DMS53 treated with DMSO at 0.1 percent for 48 hours (cell line): Measurements from ENCODE around the gene GRIK2.

Source experiments
- DNase-seq: peaks from one replicate; lab custom pipeline; 2025; ENCODE audit not compliant: unreplicated experiment; lab: John Stamatoyannopoulos, UW

The GRIK2 gene

GRCh38 chr6:101537753-101538316 is 144.3 kb downstream of the GRIK2 start:
- no peak for DNase-seq

- DNase-seq, result no peak
These were observed 146.2 kb downstream of the GRIK2 start for GRCh38 chr6:101539510-101540245.

GRCh38 chr6:101541894-101542293 is 148.4 kb downstream of the GRIK2 start:
- no peak for DNase-seq

- DNase-seq, result no peak
These were observed 150.3 kb downstream of the GRIK2 start for GRCh38 chr6:101543796-101544195.

GRCh38 chr6:101544286-101544685 is 150.8 kb downstream of the GRIK2 start:
- DNase-seq, result no peak

- DNase-seq, result no peak
These were observed 151.7 kb downstream of the GRIK2 start for GRCh38 chr6:101545191-101545590.

GRCh38 chr6:101550451-101550850 is 156.9 kb downstream of the GRIK2 start:
- DNase-seq, result no peak

GRCh38 chr6:101554231-101554630 is 160.7 kb downstream of the GRIK2 start:
- no peak for DNase-seq

GRCh38 chr6:101558712-101559111 is 165.2 kb downstream of the GRIK2 start:
- DNase-seq, result no peak

- no peak for DNase-seq
These were observed 179.1 kb downstream of the GRIK2 start for GRCh38 chr6:101572627-101573026.

GRCh38 chr6:101577091-101577490 is 183.6 kb downstream of the GRIK2 start:
- DNase-seq, result no peak

- DNase-seq, result no peak
These were observed 184.8 kb downstream of the GRIK2 start for GRCh38 chr6:101578306-101578705.

GRCh38 chr6:101582792-101583191 is 189.3 kb downstream of the GRIK2 start:
- DNase-seq, result no peak

- no peak for DNase-seq
These were observed 192.0 kb downstream of the GRIK2 start for GRCh38 chr6:101585501-101585900.

GRCh38 chr6:101588343-101588742 is 194.8 kb downstream of the GRIK2 start:
- DNase-seq, result no peak

GRCh38 chr6:101595276-101595675 is 201.8 kb downstream of the GRIK2 start:
- DNase-seq, result no peak

- no peak for DNase-seq
These were observed 204.2 kb downstream of the GRIK2 start for GRCh38 chr6:101597693-101598092.

- DNase-seq, result no peak
These were observed 211.9 kb downstream of the GRIK2 start for GRCh38 chr6:101605426-101605825.

- DNase-seq, result peak; percentile 41
These were observed 212.4 kb downstream of the GRIK2 start for GRCh38 chr6:101605874-101606273.

GRCh38 chr6:101607111-101607690 is 213.7 kb downstream of the GRIK2 start:
- no peak for DNase-seq

GRCh38 chr6:101608703-101609102 is 215.2 kb downstream of the GRIK2 start:
- peak; percentile 56 for DNase-seq

GRCh38 chr6:101613556-101613955 is 220.0 kb downstream of the GRIK2 start:
- no peak for DNase-seq
